ENCODE measurements around the gene EFCAB6. TPM values are rescaled to one million over a fixed set of nuclear protein-coding genes. Genes with fewer than 3 reads are reported as not detected.

Gene EFCAB6
- total RNA-seq, 1 experiment from 2014 or later, result 2.5 TPM

- ChIA-PET CTCF (no interaction called here), POLR2A (ENCODE audit: unreplicated experiment) (no interaction called here)
- no peaks in the 10 kb centered on the region for H3K79me2 ChIP-seq (ENCODE audit: low read depth)
- intact Hi-C loops (cut with micrococcal nuclease; ENCODE audit: unreplicated experiment), result no loop called here
- peaks cover 64% of the 10 kb centered on the region for H3K27me3 ChIP-seq (ENCODE audit: insufficient read depth, low read depth)
- no peak for TF ChIP-seq EZH2 (IDR thresholded peaks at IDR 0.05; ENCODE audit: low read depth)
- TF ChIP-seq, protein P1, sequence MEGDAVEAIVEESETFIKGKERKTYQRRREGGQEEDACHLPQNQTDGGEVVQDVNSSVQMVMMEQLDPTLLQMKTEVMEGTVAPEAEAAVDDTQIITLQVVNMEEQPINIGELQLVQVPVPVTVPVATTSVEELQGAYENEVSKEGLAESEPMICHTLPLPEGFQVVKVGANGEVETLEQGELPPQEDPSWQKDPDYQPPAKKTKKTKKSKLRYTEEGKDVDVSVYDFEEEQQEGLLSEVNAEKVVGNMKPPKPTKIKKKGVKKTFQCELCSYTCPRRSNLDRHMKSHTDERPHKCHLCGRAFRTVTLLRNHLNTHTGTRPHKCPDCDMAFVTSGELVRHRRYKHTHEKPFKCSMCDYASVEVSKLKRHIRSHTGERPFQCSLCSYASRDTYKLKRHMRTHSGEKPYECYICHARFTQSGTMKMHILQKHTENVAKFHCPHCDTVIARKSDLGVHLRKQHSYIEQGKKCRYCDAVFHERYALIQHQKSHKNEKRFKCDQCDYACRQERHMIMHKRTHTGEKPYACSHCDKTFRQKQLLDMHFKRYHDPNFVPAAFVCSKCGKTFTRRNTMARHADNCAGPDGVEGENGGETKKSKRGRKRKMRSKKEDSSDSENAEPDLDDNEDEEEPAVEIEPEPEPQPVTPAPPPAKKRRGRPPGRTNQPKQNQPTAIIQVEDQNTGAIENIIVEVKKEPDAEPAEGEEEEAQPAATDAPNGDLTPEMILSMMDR (conservative IDR thresholded peaks at IDR 0.05), result no peak
- no peaks in the 10 kb centered on the region for H3F3A ChIP-seq (ENCODE audit: insufficient read depth, low read depth)
- H3K4me2 ChIP-seq, result no peak overlapping the region
- no peaks in the 10 kb centered on the region for H3K36me3 ChIP-seq (ENCODE audit: low read depth)
- no TSS peak for BruUV-seq (replicated peaks)
- H3K27ac ChIP-seq, result no peak overlapping the region
- no peaks in the 10 kb centered on the region for H4K20me1 ChIP-seq (ENCODE audit: insufficient read depth)
- H3K9me3 ChIP-seq (ENCODE audit: insufficient read depth, low read depth), result no peaks in the 10 kb centered on the region
- H3K9me2 ChIP-seq (ENCODE audit: insufficient read depth), result no peaks in the 10 kb centered on the region
- no peak overlapping the region for H2AFZ ChIP-seq
- no peak overlapping the region for H3K4me3 ChIP-seq
- no peak for DNase-seq
- H3K4me1 ChIP-seq (replicated peaks; ENCODE audit: insufficient read depth), result no peaks in the 10 kb centered on the region
Observed at GRCh38 chr22:43491177-43491576, 320.9 kb downstream of the EFCAB6 start.

DNA sequence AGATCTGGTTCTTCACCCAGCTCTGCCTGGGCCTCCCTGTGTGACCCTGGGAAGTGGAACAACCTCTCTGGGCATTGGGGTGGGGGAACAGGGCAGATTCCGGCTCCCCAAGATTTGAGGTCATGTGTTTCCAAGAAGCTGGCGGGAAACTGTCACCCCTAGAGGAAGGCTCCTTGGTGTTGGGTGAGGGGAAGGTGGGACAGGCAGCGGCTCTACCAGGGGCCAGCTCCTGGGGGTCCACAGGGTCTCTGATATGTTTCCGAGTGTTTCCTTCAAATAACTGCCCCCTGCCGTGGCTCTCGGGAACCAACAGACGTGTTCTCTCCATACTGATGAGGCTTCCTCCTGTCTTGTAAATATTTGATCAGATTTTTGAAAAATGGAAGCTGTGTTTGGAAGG is 321.8 kb downstream of the EFCAB6 start:
- DNase-seq, result no peak
- no peak overlapping the region for H3K4me3 ChIP-seq
- H3K27me3 ChIP-seq (ENCODE audit: insufficient read depth, low read depth), result peaks cover 72% of the 10 kb centered on the region
- no TSS peak for BruUV-seq (replicated peaks)
- no peaks in the 10 kb centered on the region for H3K36me3 ChIP-seq (ENCODE audit: low read depth)
- no peaks in the 10 kb centered on the region for H3K9me3 ChIP-seq (ENCODE audit: insufficient read depth, low read depth)
- no peaks in the 10 kb centered on the region for H4K20me1 ChIP-seq (ENCODE audit: insufficient read depth)
- ChIA-PET POLR2A (ENCODE audit: unreplicated experiment) (no interaction called here), CTCF (no interaction called here)
- no peaks in the 10 kb centered on the region for H3K79me2 ChIP-seq (ENCODE audit: low read depth)
- H3K9me2 ChIP-seq (ENCODE audit: insufficient read depth), result no peaks in the 10 kb centered on the region
- no peak overlapping the region for H3K27ac ChIP-seq
- H3K4me2 ChIP-seq, result no peak overlapping the region
- no peaks in the 10 kb centered on the region for H3F3A ChIP-seq (ENCODE audit: insufficient read depth, low read depth)
- no peak overlapping the region for H2AFZ ChIP-seq
- intact Hi-C loops (cut with micrococcal nuclease; ENCODE audit: unreplicated experiment), result no loop called here
- no peaks in the 10 kb centered on the region for H3K4me1 ChIP-seq (replicated peaks; ENCODE audit: insufficient read depth)
- TF ChIP-seq, protein P1 (conservative IDR thresholded peaks at IDR 0.05), result no peak
- TF ChIP-seq EZH2 (IDR thresholded peaks at IDR 0.05; ENCODE audit: low read depth), result no peak

DNA sequence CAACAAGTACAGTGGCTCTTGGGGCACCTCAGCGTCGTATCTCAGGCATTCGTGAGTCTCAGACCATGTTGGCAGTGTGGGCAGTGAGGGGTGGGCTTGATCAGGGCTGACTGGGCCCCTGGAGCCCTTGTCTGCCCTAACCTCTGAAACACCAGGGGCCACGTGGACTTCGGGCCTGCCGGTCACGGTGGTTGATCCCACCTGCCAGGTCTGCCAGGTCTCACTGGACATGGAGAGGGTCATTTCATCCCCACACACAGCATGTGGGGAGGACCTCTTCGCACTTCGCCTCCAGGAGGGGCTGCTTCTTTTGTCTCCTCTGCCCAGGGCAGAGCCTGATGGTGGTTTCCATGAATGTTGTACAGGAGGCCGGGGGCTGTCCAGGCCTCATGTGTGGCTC is 323.2 kb downstream of the EFCAB6 start:
- no peak for TF ChIP-seq EZH2 (IDR thresholded peaks at IDR 0.05; ENCODE audit: low read depth)
- TF ChIP-seq, protein P1 (conservative IDR thresholded peaks at IDR 0.05), result no peak
- H4K20me1 ChIP-seq (ENCODE audit: insufficient read depth), result no peaks in the 10 kb centered on the region; the same call in 1 of the 2 replicates
- H3K4me3 ChIP-seq, result no peak overlapping the region
- no peaks in the 10 kb centered on the region for H3K36me3 ChIP-seq (ENCODE audit: low read depth)
- intact Hi-C loops (cut with micrococcal nuclease; ENCODE audit: unreplicated experiment), result no loop called here
- DNase-seq, result no peak
- POLR2A ChIA-PET (ENCODE audit: unreplicated experiment), result no interaction called here
- no peak overlapping the region for H3K27ac ChIP-seq
- H2AFZ ChIP-seq, result no peak overlapping the region
- H3K27me3 ChIP-seq (ENCODE audit: insufficient read depth, low read depth), result peaks cover 86% of the 10 kb centered on the region
- no peaks in the 10 kb centered on the region for H3K4me1 ChIP-seq (replicated peaks; ENCODE audit: insufficient read depth)
- H3K79me2 ChIP-seq (ENCODE audit: low read depth), result no peaks in the 10 kb centered on the region
- BruUV-seq (replicated peaks), result no TSS peak
- CTCF ChIA-PET, result no interaction called here
- H3K9me2 ChIP-seq (ENCODE audit: insufficient read depth), result no peaks in the 10 kb centered on the region
- no peaks in the 10 kb centered on the region for H3F3A ChIP-seq (ENCODE audit: insufficient read depth, low read depth)
- no peaks in the 10 kb centered on the region for H3K9me3 ChIP-seq (ENCODE audit: insufficient read depth, low read depth)
- no peak overlapping the region for H3K4me2 ChIP-seq

All from PC-9 (cell line).